ENCODE data around the gene ALLC. TPM values are rescaled to one million over a fixed set of nuclear protein-coding genes. Genes with fewer than 3 reads are reported as not detected.

The ALLC gene
- total RNA-seq, 1 donor from 2014 or later: not detected

GRCh38 chr2:3682811-3683210 lies 24.8 kb downstream of the ALLC start:
- no peak for DNase-seq (ENCODE audit: low read depth)
- no peak overlapping the region for H3K4me3 ChIP-seq (ENCODE audit: low read depth, low read length)
- TF ChIP-seq CTCF (conservative IDR thresholded peaks at IDR 0.05; ENCODE audit: low read depth, low read length): no peak

GRCh38 chr2:3683748-3684454 lies 25.9 kb downstream of the ALLC start:
- DNase-seq (ENCODE audit: low read depth): no peak
- H3K4me3 ChIP-seq (ENCODE audit: low read depth, low read length): no peak overlapping the region
- no peak for TF ChIP-seq CTCF (conservative IDR thresholded peaks at IDR 0.05; ENCODE audit: low read depth, low read length)

GRCh38 chr2:3689998-3690748 lies 32.2 kb downstream of the ALLC start:
- DNase-seq (ENCODE audit: low read depth): no peak
- TF ChIP-seq CTCF (conservative IDR thresholded peaks at IDR 0.05; ENCODE audit: low read depth, low read length): no peak
- no peak overlapping the region for H3K4me3 ChIP-seq (ENCODE audit: low read depth, low read length)

- H3K4me3 ChIP-seq (ENCODE audit: low read depth, low read length): no peak overlapping the region
- peak; percentile 6 for DNase-seq (ENCODE audit: low read depth)
- TF ChIP-seq CTCF (conservative IDR thresholded peaks at IDR 0.05; ENCODE audit: low read depth, low read length): peak; percentile 67
Measured at GRCh38 chr2:3692375-3692774, 34.4 kb downstream of the ALLC start.

GRCh38 chr2:3696545-3696944 lies 38.5 kb downstream of the ALLC start:
- H3K4me3 ChIP-seq (ENCODE audit: low read depth, low read length): no peak overlapping the region

GRCh38 chr2:3701071-3701470 lies 43.1 kb downstream of the ALLC start:
- DNase-seq (ENCODE audit: low read depth): no peak
- no peak overlapping the region for H3K4me3 ChIP-seq (ENCODE audit: low read depth, low read length)
- no peak for TF ChIP-seq CTCF (conservative IDR thresholded peaks at IDR 0.05; ENCODE audit: low read depth, low read length)

More at GRCh38 chr2:3696545-3696944, 38.5 kb downstream of the ALLC start:
- no peak for DNase-seq (ENCODE audit: low read depth)
- TF ChIP-seq CTCF (conservative IDR thresholded peaks at IDR 0.05; ENCODE audit: low read depth, low read length): no peak
